Epidermal melanocyte (primary cell): ENCODE results near the gene CRYL1.

Experiments used
- DNase-seq: peaks from one replicate; pipeline ENCODE4 v3.0.0; 2011; ENCODE audit warnings: low spot score; ENCODE audit not compliant: insufficient read length

CRYL1 gene

GRCh38 chr13:20381401-20381800, 144.3 kb downstream of the CRYL1 start:
- DNase-seq: no peak

- no peak for DNase-seq
Measured at GRCh38 chr13:20378721-20379120, 146.9 kb downstream of the CRYL1 start.

GRCh38 chr13:20377720-20378119, 147.9 kb downstream of the CRYL1 start:
- no peak for DNase-seq

GRCh38 chr13:20375871-20376270, 149.8 kb downstream of the CRYL1 start:
- no peak for DNase-seq

GRCh38 chr13:20373861-20374260, 151.8 kb downstream of the CRYL1 start:
- DNase-seq: no peak

GRCh38 chr13:20371825-20372224, 153.8 kb downstream of the CRYL1 start:
- DNase-seq: no peak

- no peak for DNase-seq
Measured at GRCh38 chr13:20370815-20371421, 154.7 kb downstream of the CRYL1 start.

- no peak for DNase-seq
Measured at GRCh38 chr13:20369886-20370361, 155.7 kb downstream of the CRYL1 start.

GRCh38 chr13:20366056-20366455, 159.6 kb downstream of the CRYL1 start:
- DNase-seq: no peak

GRCh38 chr13:20363603-20364002, 162.1 kb downstream of the CRYL1 start:
- no peak for DNase-seq

GRCh38 chr13:20363172-20363571, 162.5 kb downstream of the CRYL1 start:
- no peak for DNase-seq

- DNase-seq: no peak
Measured at GRCh38 chr13:20362484-20363041, 163.1 kb downstream of the CRYL1 start.

- no peak for DNase-seq
Measured at GRCh38 chr13:20360835-20361412, 164.7 kb downstream of the CRYL1 start.

- no peak for DNase-seq
Measured at GRCh38 chr13:20360041-20360491, 165.6 kb downstream of the CRYL1 start.

GRCh38 chr13:20359335-20359734, 166.3 kb downstream of the CRYL1 start:
- no peak for DNase-seq

GRCh38 chr13:20358022-20358421, 167.6 kb downstream of the CRYL1 start:
- no peak for DNase-seq

GRCh38 chr13:20356444-20356843, 169.2 kb downstream of the CRYL1 start:
- DNase-seq: no peak

- no peak for DNase-seq
Measured at GRCh38 chr13:20354722-20355121, 170.9 kb downstream of the CRYL1 start.

GRCh38 chr13:20353973-20354372, 171.7 kb downstream of the CRYL1 start:
- DNase-seq: no peak
